NOMO-1 treated with dmso at 0.1 percent for 144 hours (cell line): ENCODE measurements around the gene LRRC9.
"Not testable (repeated sequence)": the region's sequence is repeated elsewhere in the genome, so short reads cannot be mapped to it uniquely, and the experiment has no call there.

Experiments
- DNase-seq: peaks from one replicate; lab custom pipeline; 2025; ENCODE audit not compliant: unreplicated experiment; lab: John Stamatoyannopoulos, UW

LRRC9 gene

DNA sequence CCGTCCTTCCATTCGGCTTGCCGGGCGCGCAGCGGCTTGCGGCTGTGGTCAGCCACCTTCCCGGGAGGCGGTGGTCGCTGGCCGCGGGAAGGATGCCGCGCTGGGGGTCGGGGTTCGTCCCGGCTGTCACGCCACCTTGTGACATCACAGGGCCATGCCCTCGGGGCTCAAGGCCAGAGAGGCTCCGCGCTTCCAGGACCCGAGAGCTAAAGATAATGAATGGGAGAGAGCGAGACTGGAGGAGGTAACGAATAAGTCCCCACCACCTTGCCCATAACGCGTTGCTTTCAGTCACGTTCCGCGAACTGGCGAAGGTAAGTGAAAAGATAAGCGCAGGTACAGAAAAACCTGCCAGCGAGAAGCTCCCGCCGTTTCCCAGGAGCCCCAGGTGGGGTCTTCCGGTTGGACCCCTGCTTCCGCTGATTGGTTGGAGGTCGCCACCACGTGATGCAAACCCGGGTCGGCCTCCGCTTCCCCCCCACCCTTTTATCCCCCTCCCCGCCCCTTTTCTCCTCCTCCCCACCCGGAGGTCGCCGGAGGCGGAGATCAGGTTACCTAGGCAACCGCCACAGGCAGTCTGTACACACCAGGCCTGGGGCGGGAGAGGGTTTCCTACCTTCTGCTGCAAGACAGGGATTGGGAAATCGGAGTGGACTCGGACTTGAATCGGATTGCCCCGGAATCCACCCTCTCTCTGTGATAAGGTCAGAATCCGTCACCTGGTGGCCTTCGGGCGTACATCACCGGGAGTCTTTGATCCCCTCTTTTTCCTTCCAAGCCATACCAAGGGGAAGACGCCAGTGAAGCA is at the start of gene LRRC9:
Gene LRRC9, plus strand, starts transcription at position 575 of the 808 bp plus-strand sequence.
- DNase-seq = no peak

DNA sequence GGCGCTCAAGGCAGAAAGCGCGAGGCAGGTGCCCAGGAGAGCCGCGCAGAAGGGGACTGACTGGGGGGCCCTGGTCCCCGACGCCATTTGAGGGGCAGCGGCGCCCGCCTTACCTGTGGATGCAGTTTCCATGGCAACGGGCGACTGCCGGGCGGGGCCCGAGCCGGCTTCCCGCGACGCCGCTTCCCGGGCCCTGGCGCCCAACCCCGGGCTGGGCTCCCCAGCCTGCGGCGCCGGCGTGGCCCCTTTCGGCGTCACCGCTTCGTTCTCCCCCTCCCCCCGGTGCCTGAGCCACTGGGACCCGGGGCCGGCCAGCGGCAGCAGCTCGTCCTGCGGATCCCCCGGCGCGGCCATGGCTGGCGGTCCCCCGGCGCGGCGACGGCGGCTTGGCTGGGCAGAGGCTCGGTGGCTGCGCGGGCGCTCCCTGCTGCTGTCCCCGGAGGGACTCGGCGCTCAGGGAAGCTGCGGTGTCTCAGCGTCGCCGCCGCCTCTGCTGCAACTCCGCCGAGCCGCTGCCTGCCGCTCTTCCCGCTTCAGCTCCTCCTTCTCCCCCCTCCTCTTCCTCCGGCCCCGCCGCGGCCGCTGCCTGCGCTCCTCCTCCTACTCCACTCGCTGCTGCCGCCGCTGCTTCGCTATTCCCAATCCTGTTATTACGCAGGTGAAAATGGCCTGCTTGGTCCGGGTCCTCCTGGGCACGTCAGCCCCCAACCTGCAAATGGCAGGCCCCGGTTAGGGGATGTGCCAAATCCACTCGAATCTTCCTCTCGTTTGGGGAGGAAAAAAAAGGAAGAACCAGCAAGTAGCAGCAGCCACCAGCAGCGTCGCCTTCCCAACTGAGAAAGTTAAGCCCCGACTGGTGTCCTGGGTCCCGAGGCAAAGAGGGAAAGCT is 49.4 kb upstream of the LRRC9 start, which contains the start of gene RTN1:
Gene RTN1, minus strand, starts transcription at position 500 of the 889 bp plus-strand sequence. Its CDS starts 146 bp downstream, at position 354.
- peak; percentile 21 for DNase-seq

DNA sequence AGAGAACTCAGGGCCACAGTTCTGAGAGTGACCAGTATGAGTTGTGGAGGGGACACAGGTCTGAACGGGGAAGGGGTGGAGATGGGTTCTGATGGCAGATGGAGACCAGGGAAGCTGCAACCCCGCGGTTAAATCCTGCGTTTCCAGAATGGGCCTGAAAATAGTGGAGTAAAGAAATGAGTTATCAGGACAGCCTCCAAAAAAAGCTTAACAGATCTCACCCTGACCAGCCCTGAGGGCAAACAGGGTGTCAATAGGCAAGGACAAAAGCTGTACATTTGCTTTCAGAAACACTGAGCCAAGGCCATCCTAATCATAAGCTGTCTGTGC is 48.8 kb upstream of the LRRC9 start:
- no peak for DNase-seq

GRCh38 chr14:59882957-59883356 is 37.0 kb upstream of the LRRC9 start:
- no peak for DNase-seq

DNA sequence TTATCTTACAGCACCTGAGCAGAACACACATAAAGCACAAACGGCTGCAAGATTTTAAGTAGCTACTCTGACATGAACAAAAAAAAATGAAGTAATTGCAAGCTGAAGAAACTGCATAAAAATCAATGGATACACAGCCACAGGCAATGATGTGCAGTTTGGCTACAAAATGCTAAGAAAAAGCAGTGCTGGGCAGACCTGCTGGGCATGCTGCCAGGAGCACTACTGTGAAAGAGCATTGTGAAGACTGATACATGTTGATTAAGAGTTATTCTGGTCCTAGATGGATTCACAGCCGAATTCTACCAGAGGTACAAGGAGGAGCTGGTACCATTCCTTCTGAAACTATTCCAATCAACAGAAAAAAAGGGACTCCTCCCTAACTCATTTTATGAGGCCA is 29.3 kb upstream of the LRRC9 start:
- DNase-seq = no peak

GRCh38 chr14:59895721-59896120 is 24.2 kb upstream of the LRRC9 start:
- DNase-seq = no peak

DNA sequence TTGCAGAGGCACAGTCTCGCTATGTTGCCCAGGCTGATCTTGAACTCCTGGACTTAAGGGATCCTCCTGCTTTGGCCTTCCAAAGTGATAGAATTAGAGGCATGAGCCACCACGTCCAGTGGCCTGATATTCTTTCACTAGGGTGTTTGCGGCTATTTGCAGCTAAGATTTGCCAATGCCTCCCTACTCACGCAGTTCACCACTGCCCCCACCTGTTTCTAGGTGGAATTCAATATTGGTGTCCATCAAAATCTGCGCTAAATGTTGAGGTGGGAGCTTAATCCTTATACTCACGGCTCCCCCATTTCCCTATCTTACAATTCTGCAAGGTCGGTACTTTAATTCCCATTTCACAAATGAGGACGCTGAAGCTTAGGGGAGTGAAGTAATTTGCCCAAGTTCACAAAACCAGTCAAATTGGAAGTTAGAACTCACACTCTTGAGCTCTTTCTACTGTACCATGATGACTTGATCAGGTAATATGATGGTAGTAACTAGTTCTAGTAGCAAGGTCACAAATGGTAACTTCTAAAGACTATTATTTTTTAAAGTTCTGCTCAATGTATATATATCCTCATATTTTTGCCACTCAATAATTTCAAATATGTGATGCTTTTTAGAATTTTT is 22.1 kb upstream of the LRRC9 start:
- no peak for DNase-seq

DNA sequence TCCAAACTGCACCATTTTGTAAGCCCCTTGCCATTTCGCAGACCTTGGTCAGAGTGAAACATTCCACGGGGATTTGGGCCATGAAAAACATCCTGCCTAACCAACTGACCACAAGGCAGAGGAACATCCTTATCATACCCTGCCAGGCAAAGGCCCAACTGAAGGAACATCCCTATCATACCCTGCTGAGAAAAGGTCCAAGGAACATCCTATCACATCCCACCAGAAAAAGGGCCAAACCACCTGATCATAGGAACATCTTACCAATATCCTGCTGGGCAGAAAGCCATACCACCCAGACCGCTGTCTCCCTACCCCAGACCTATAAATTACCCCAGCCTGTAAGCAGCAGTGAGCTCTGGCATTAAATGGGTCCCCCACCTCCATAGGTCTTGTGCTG is 19.4 kb upstream of the LRRC9 start:
- no peak for DNase-seq

DNA sequence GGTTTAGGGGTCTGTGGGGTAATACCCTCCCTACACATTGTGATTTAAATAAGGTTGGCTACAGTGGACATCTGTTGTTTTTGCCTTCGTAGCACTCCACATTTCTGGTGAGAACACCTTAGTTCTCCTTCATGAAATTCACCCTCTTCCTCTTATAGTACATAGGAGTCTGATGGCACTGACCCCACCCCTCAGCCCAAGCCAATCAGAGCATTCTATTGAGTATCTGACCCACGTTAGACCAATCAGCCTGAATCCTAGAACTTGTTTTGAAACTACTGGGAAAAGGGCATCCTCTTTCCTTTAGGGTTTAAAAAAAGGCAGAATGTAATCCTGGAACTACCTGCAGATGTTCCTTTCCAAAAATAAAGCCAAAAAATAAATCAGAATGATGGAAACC is 15.8 kb upstream of the LRRC9 start:
- no peak for DNase-seq

DNA sequence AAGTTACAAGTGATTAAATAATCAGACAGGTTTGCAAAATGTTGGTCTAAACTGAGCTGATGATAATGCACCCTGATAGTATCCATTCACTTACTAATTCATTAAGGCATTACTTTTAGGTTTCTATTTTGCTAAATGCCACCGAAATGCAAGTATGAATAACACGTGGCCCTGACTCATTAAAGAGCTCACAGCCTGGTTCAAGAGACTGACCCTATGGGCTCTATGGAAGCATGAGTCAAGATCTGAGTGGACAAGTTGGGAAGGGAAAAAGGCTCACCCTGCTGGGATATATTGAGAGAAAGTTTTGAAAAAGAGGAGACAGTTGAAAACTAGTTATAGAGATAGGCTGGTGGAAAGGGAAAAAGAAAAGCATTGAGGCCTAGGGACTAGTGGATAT is 14.8 kb upstream of the LRRC9 start:
- no peak for DNase-seq

DNA sequence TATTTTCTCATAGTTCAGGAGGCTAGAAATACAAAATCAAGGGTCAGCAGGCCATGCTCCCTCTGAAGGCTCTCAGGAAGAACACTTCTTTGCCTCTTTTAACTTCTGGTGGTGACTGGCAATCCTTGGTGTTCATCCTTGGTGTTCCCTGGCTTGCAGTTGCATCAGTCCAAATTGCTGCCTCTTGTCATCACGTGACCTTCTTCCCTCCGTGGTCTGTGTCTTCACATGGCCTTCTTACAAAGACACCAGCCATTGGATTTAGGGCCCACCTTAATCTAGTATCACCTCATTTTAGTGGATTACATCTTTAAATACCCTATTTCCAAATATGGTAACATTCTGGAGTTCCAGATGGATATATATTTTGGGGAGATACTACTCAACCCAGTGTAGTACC is 7.5 kb upstream of the LRRC9 start:
- DNase-seq = no peak

- no peak for DNase-seq
Observed at GRCh38 chr14:59913187-59913586, 6.8 kb upstream of the LRRC9 start.

- DNase-seq = no peak
Observed at GRCh38 chr14:59918824-59919569, 947 bp upstream of the LRRC9 start.

GRCh38 chr14:59920378-59920683 is 387 bp downstream of the LRRC9 start:
- no peak for DNase-seq

DNA sequence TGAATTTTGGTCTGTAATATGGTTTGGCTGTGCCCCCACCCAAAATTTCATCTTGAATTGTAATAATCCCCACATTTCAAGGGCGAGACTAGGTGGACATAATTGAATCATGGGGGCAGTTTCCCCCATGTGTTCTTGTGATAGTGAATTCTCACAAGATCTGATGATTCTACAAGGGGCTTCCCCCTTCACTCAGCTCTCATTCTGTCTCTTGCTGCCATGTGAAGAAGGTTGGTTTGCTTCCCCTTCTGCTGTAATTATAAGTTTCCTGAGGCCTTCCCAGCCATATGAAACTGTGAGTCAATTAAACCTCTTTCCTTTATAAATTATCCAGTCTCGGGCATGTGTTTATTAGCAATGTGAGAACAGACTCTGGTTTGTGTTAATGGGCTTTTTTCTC is 5.9 kb downstream of the LRRC9 start:
- no peak for DNase-seq

GRCh38 chr14:59926534-59926933 is 6.6 kb downstream of the LRRC9 start:
- DNase-seq = no peak

GRCh38 chr14:59931237-59931636 is 11.3 kb downstream of the LRRC9 start:
- no peak for DNase-seq

DNA sequence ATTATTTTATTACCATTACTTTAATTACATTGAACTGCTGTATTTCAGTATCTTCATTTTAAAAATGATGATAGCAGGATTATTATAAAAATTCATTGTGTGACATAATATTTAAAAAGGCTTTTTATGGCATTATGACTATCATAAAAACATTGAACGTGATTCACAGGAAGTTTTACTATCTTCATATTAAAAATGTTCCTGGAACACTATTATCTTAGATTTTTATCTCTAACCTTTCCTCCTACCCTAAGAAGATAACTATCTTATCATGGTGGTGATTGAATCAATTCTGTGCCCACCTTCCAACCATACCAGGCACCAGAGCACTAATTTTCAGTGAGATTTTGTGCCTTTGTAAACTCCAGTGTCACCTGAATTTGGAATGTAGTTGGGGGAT is 16.2 kb downstream of the LRRC9 start:
- no peak for DNase-seq

GRCh38 chr14:59939828-59940227 is 19.9 kb downstream of the LRRC9 start:
- DNase-seq = no peak

DNA sequence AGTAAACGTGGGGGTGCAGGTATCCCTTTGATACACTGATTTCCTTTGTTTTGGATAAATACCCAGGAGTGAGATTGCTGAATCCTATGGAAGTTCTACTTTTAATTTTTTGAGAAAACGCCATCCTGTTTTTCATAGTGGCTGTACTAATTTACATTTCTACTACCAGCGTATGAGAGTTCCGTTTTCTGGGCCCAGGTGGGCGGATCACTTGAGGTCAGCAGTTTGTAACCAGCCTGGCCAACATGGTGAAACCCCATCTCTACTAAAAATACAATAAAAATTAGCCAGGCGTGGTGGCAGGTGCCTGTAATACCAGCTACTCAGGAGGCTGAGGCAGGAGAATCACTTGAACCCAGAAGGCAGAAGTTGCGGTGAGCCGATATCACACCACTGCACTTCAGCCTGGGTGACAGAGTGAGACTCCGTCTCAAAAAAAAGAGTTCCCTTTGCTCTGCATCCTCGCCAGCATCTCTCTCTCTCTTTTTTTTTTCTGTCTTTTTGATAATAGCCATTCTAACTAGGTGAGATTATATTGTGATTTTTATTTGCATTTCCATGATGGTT is 22.4 kb downstream of the LRRC9 start:
- not testable (repeated sequence) for DNase-seq

DNA sequence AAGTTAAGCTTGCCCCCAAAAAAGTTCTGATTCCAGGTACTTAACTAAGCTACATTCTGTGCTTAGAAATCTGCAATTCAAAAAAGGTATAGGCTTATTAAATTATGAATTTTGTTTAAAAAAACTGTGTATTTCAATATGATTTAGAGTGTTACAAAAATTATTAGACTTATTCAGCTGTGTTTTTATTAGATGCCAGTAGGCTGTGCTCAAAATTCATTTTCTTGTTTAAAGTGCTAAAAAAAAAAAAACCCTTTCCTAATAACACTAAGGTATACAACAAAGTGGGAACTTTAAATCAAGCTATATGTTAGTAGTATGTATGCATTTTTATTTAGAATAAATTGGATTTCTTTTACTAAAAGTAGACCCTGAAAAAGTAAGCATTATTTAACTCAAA is 25.0 kb downstream of the LRRC9 start:
- no peak for DNase-seq
